Smooth muscle cell (in vitro differentiated cells): ENCODE data around the gene KRTAP10-2. TPM values are rescaled to one million over a fixed set of nuclear protein-coding genes. Genes with fewer than 3 reads are reported as not detected.

Experiments
- DNase-seq: peaks from one replicate; lab custom pipeline; 2025; ENCODE audit not compliant: unreplicated experiment; lab: John Stamatoyannopoulos, UW
- H2AFZ ChIP-seq: fragments of 200-600 bp; sonication (generic); 2 replicates; pipeline ENCODE4 v1.6.0; 2016; ENCODE audit warnings: antibody characterized with exemption, low read depth, mild to moderate bottlenecking
- H3F3A ChIP-seq: fragments of 200-600 bp; sonication (generic); 2 replicates; pipeline ENCODE4 v1.6.0; 2017; ENCODE audit warnings: antibody characterized with exemption, low read depth
- H3K27ac ChIP-seq: fragments of 200-600 bp; sonication (generic); 2 replicates; pipeline ENCODE4 v1.5.1; 2016; ENCODE audit warnings: low read depth, mild to moderate bottlenecking
- H3K27me3 ChIP-seq: fragments of 200-600 bp; sonication (generic); 2 replicates; pipeline ENCODE4 v1.6.1; 2016; ENCODE audit warnings: low read depth, mild to moderate bottlenecking
- H3K36me3 ChIP-seq: fragments of 200-600 bp; sonication (generic); 2 replicates; pipeline ENCODE4 v1.5.1; 2016; ENCODE audit warnings: low read depth
- H3K4me1 ChIP-seq: fragments of 200-600 bp; sonication (generic); 2 replicates; pipeline ENCODE4 v1.5.1; 2016; ENCODE audit warnings: low read depth
- H3K4me2 ChIP-seq: fragments of 200-600 bp; sonication (generic); 2 replicates; pipeline ENCODE4 v1.6.0; 2016; ENCODE audit warnings: mild to moderate bottlenecking
- H3K4me3 ChIP-seq: fragments of 200-600 bp; sonication (generic); 2 replicates; pipeline ENCODE4 v1.5.1; 2016; ENCODE audit warnings: mild to moderate bottlenecking
- H3K79me2 ChIP-seq: fragments of 200-600 bp; sonication (generic); 2 replicates; pipeline ENCODE4 v1.6.0; 2016; ENCODE audit warnings: low read depth, mild to moderate bottlenecking
- H3K9ac ChIP-seq: fragments of 200-600 bp; sonication (generic); 2 replicates; pipeline ENCODE4 v1.6.0; 2016; ENCODE audit warnings: low read depth
- H3K9me3 ChIP-seq: fragments of 200-600 bp; sonication (generic); replicated peaks from 2 replicates; pipeline ENCODE4 v1.5.1; 2016; ENCODE audit warnings: low read depth
- H4K20me1 ChIP-seq: fragments of 200-600 bp; sonication (generic); 2 replicates; pipeline ENCODE4 v1.6.0; 2016; ENCODE audit warnings: low read depth
- WGBS: methylation state at CpG from one replicate; pipeline ENCODE4 v1.1.7; 2016; ENCODE audit warnings: low lambda C conversion rate; 5-methylcytosine and 5-hydroxymethylcytosine counted together
- polyA plus RNA-seq: library from polyadenylated mRNA; unstranded; fragments of >200 nt; fragmentation: Nextera tagmentation; extraction: Ambion mirVana; gene quantifications from 2 replicates; pipeline ENCODE4 v1.2.1, GENCODE V29; 2016
- total RNA-seq: library from RNA; depleted of rRNA; stranded (reverse); fragments of >200 nt; gene quantifications from 2 replicates; pipeline ENCODE4 v1.2.3, GENCODE V29; 2014
- TF ChIP-seq, protein P1 (sequence below): fragments of 200-600 bp; sonication (generic); IDR thresholded peaks from 2 replicates; pipeline ENCODE4 v1.5.1; 2017; ENCODE audit warnings: borderline replicate concordance, mild to moderate bottlenecking, antibody characterized with exemption; ENCODE audit not compliant: insufficient read depth, poor library complexity, severe bottlenecking

Gene KRTAP10-2
- total and polyA plus RNA-seq, 2 experiments from 2014 or later, result not detected

DNA sequence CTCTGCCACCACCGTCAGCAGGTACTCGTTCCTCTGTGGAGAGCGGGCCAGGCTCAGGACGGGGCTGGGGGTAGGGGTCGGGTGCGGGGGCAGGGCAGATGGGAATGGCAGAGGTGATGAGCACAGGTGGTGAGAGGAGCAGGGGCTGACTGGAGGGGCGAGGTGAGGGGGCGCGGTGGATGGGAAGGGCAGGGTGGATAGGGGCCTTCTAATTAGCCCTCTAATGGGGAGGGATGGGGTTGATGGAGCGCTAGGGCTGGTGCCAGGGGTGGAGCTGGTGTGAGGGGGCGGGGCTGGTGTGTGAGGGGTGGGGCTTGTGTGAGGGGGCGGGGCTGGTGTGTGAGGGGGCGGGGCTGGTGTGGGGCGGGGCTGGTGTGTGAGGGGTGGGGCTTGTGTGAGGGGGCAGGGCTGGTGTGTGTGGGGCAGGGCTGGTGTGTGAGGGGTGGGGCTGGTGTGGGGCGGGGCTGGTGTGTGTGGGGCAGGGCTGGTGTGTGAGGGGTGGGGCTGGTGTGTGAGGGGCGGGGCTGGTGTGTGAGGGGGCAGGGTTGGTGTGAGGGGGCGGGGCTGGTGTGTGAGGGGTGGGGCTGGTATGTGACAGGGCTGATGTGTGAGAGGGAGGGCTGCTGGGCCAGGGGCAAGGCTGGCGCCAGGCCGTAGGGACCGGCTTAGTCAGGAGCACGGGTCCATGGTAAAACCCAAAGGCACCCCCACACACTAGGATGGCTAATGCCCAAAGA lies 17.2 kb downstream of the KRTAP10-2 start:
- H3K4me1 ChIP-seq, result no peaks in the 10 kb centered on the region
- no peaks in the 10 kb centered on the region for H3K9me3 ChIP-seq
- TF ChIP-seq, protein P1, sequence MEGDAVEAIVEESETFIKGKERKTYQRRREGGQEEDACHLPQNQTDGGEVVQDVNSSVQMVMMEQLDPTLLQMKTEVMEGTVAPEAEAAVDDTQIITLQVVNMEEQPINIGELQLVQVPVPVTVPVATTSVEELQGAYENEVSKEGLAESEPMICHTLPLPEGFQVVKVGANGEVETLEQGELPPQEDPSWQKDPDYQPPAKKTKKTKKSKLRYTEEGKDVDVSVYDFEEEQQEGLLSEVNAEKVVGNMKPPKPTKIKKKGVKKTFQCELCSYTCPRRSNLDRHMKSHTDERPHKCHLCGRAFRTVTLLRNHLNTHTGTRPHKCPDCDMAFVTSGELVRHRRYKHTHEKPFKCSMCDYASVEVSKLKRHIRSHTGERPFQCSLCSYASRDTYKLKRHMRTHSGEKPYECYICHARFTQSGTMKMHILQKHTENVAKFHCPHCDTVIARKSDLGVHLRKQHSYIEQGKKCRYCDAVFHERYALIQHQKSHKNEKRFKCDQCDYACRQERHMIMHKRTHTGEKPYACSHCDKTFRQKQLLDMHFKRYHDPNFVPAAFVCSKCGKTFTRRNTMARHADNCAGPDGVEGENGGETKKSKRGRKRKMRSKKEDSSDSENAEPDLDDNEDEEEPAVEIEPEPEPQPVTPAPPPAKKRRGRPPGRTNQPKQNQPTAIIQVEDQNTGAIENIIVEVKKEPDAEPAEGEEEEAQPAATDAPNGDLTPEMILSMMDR, result no peak
- H3K4me3 ChIP-seq, result no peak overlapping the region
- no peaks in the 10 kb centered on the region for H3K27me3 ChIP-seq
- WGBS, result 91% methylated on average over 7 of the region's 21 CpGs
- H3K27ac ChIP-seq, result no peak overlapping the region
- H4K20me1 ChIP-seq, result no peaks in the 10 kb centered on the region
- no peak overlapping the region for H3K9ac ChIP-seq
- no peaks in the 10 kb centered on the region for H3K79me2 ChIP-seq
- no peak overlapping the region for H3K4me2 ChIP-seq
- no peak for DNase-seq
- H3K36me3 ChIP-seq, result no peaks in the 10 kb centered on the region
- H2AFZ ChIP-seq, result no peak overlapping the region
- no peaks in the 10 kb centered on the region for H3F3A ChIP-seq

DNA sequence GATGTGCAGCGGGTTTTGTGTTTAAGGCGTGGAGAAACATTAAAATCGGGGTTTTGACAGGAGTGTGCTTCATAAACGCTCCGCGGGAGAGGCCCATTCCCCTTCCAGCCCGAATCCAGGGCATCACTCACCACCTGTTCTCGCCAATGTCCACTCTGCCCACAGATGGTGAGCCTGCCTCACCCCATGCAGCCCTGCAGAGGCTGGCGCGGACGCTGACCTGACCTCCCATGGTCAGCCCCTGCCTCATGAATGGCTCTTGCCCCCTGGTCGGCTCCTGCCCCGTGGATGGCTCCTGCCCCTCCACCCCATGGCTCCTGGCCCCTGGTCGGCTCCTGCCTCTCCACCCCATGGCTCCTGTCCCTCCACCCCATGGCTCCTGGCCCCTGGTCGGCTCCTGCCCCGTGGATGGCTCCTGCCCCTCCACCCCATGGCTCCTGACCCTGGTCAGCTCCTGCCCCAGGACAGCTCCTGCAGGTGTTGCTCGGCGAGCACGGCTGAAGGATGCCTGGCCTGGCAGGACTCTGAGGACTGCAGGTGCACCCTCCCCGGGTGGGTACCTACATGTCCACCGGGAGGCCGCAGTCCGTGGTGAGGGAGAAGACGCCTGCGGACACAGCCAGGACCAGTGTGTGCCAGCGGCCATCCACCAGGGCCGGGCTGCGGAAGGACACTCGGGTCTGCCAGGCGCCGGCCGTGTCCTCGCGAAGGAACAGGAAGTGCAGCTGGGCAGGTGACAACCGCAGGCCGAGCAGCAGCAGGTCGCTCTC lies 18.0 kb downstream of the KRTAP10-2 start:
- H3K4me2 ChIP-seq, result no peak overlapping the region
- H3K27ac ChIP-seq, result no peak overlapping the region
- no peaks in the 10 kb centered on the region for H3K9me3 ChIP-seq
- TF ChIP-seq, protein P1, result no peak
- H3K4me3 ChIP-seq, result no peak overlapping the region
- H3F3A ChIP-seq, result no peaks in the 10 kb centered on the region
- no peaks in the 10 kb centered on the region for H4K20me1 ChIP-seq
- no peak overlapping the region for H3K9ac ChIP-seq
- no peaks in the 10 kb centered on the region for H3K36me3 ChIP-seq
- DNase-seq, result no peak
- no peaks in the 10 kb centered on the region for H3K4me1 ChIP-seq
- 96% methylated on average over 34 of the region's 37 CpGs for WGBS
- no peak overlapping the region for H2AFZ ChIP-seq
- no peaks in the 10 kb centered on the region for H3K79me2 ChIP-seq
- H3K27me3 ChIP-seq, result no peaks in the 10 kb centered on the region

DNA sequence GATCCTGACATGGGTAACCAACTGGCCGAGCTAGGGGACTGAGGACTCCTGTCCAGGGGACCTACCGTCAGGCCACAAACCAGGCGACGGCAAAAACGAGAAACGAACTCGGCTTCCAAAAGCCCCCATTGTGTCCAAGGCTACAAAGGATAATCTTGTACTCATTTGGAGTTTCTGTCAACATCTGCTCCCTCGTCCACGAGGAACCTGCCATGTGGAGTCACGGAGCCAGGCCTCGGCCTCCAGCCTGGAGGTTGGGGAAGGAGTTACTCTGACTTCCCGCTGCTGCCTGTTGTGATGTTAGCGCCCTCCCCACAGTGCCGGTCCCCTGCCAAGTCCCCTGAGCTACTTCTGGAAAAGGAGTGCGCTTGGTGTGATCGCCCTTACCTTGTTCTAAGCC lies 18.6 kb downstream of the KRTAP10-2 start:
- H3K4me3 ChIP-seq, result no peak overlapping the region
- no peaks in the 10 kb centered on the region for H3K79me2 ChIP-seq
- no peaks in the 10 kb centered on the region for H3F3A ChIP-seq
- no peak overlapping the region for H3K27ac ChIP-seq
- WGBS, result 95% methylated on average over 16 of the region's 16 CpGs
- no peak overlapping the region for H2AFZ ChIP-seq
- no peak for DNase-seq
- no peaks in the 10 kb centered on the region for H3K9me3 ChIP-seq
- H3K4me2 ChIP-seq, result no peak overlapping the region
- H3K9ac ChIP-seq, result no peak overlapping the region
- H4K20me1 ChIP-seq, result no peaks in the 10 kb centered on the region
- TF ChIP-seq, protein P1, result no peak
- H3K27me3 ChIP-seq, result no peaks in the 10 kb centered on the region
- no peaks in the 10 kb centered on the region for H3K4me1 ChIP-seq
- H3K36me3 ChIP-seq, result no peaks in the 10 kb centered on the region
